WI38 (cell line): ENCODE data around the gene COX5A.
"Not testable (repeated sequence)": the region's sequence is repeated elsewhere in the genome, so short reads cannot be mapped to it uniquely, and the experiment has no call there.

Experiments used
- H3K4me3 ChIP-seq: 2 replicates; pipeline ENCODE4 v1.5.1; 2011; ENCODE audit warnings: low read depth, mild to moderate bottlenecking, control low read depth, low read length
- TF ChIP-seq, protein P1 (sequence below): IDR thresholded peaks from 2 replicates; pipeline ENCODE4 v1.5.1; 2012; ENCODE audit warnings: low read depth, mild to moderate bottlenecking, control low read depth, low read length

Gene COX5A

DNA sequence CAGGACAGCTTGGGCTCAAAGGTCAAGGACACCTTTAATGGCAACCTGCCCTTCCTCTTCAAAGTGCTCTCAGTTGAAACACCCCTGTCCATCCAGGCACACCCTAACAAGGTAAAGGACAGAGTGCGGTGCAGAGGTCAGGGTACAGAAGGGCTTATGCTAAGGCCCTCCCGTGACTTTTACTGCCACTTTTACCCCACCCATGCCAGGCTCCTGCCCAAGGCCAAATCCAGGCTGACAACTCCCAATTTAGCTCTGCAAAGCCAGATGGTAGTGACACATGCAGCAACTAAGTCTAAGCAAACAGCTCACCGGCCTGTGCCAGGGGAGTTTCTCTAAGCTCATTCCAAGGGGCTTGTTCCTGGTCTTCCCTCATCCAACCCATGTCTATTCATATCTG, 46.4 kb downstream of the COX5A start:
- H3K4me3 ChIP-seq: no peak overlapping the region
- TF ChIP-seq, protein P1, sequence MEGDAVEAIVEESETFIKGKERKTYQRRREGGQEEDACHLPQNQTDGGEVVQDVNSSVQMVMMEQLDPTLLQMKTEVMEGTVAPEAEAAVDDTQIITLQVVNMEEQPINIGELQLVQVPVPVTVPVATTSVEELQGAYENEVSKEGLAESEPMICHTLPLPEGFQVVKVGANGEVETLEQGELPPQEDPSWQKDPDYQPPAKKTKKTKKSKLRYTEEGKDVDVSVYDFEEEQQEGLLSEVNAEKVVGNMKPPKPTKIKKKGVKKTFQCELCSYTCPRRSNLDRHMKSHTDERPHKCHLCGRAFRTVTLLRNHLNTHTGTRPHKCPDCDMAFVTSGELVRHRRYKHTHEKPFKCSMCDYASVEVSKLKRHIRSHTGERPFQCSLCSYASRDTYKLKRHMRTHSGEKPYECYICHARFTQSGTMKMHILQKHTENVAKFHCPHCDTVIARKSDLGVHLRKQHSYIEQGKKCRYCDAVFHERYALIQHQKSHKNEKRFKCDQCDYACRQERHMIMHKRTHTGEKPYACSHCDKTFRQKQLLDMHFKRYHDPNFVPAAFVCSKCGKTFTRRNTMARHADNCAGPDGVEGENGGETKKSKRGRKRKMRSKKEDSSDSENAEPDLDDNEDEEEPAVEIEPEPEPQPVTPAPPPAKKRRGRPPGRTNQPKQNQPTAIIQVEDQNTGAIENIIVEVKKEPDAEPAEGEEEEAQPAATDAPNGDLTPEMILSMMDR: no peak

DNA sequence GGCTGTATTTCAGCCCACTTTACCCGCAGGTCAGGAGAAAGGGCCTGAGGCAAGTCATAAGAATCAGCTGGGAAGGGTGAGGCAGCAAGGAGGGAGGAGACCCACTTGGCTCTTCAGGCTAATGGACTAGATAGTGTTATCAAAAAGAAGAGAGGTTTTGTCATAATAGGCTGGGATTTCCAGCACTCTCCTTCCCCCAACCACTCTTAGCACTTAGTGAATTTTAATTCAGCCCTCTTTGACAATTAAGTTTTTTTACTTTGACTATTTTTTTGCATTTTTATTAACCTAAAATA, 47.3 kb downstream of the COX5A start:
- H3K4me3 ChIP-seq: peak overlapping the region; percentile 94
- TF ChIP-seq, protein P1: no peak

DNA sequence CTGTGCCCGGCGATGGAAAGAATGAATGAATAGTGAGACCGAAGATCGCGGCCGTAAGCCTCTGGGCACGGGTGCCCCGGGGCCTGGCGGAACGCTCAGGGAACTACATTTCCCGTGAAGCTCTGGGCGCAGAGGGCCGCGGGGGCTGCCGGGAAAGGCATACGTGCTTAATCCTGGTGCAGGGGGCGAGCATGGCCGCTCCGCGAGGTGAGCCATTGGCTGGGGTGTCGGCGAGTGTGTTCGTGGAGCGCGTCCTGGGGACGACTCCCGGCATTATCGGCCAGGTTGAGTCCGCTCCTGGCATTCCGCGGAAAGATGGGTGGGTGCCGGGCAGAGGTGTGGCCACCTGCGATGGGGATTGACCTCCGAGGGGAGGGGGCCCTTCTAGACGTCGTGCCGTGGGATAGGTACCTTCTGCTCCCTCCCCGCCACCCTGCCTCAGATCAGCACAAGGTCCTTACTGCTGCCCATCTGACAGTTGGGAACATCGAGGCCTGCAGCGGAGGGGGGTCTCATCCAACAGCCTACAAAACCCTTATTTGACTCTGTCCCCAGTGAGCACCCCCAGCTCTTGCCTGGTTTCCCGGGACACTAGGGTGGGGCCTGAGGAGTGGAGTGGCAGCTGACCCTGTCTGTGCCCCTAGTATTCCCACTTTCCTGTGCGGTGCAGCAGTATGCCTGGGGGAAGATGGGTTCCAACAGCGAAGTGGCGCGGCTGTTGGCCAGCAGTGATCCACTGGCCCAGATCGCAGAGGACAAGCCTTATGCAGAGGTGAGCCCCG, 47.8 kb downstream of the COX5A start, which contains the start of gene MPI:
MPI (plus strand) TSS at position 160 of the 782 bp plus-strand sequence; CDS start at position 192, 32 bp downstream.
- peak within 1 kb of the TSS; percentile 94 for H3K4me3 ChIP-seq
- TF ChIP-seq, protein P1: no peak

DNA sequence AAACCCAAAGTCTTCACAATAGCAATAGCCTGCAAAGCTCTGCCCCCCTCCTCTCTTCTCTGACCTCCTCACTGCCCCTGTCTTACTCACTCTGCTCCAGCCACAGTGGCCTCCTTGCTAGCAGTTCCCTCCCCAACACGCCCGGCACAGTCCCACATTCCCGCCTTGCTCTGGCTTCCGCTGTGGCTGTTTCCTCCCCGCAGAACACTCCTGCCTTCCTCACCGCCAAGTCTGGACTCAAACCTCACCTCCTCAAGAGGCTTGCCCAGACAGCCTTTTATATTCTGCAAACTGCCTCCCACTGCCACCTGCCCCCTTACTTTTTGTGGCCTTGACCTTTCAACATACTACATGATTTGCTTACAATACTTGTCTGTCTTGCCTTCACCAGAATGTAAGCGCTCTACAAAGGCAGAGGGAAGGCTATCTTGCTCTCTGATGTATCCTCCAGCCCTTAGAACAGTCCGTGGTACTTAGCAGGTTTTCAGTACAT, 48.4 kb downstream of the COX5A start:
- peak overlapping the region; percentile 94 for H3K4me3 ChIP-seq
- TF ChIP-seq, protein P1: no peak

DNA sequence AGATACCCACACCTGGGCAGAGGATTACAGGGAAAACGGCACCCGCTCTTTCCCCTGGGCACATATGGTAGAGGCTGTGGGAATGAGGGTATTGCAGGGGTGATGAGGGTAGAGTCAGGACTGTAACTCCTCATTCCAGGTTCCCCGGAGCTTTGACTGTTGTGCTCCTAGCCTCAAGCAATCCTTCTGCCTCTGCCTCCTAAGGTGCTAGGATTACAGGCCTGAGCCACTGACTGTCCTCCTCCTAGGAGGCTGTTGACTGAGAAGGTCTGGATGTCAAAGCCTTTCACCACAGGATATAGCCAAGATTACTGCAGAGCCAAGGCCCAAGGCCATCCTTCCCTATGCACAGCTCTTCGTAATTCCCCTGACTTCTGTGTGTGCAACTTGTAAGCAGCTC, 49.2 kb downstream of the COX5A start:
- H3K4me3 ChIP-seq: no peak overlapping the region
- TF ChIP-seq, protein P1: no peak

DNA sequence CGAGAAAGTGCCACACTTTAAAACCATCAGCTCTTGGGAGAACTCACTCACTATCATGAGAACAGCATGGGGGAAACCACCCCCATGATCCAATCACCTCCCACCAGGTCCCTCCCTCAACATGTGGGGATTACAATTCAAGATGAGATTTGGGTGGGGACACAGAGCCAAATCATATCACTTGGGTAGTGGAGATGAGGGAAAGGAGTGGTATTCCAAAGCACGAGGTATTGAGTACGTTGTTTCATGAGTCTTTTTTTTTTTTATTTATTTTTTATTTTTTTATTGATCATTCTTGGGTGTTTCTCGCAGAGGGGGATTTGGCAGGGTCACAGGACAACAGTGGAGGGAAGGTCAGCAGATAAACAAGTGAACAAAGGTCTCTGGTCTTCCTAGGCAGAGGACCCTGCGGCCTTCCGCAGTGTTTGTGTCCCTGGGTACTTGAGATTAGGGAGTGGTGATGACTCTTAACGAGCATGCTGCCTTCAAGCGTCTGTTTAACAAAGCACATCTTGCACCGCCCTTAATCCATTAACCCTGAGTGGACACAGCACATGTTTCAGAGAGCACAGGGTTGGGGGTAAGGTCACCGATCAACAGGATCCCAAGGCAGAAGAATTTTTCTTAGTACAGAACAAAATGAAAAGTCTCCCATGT, 50.2 kb downstream of the COX5A start:
- not testable (repeated sequence) for H3K4me3 ChIP-seq

DNA sequence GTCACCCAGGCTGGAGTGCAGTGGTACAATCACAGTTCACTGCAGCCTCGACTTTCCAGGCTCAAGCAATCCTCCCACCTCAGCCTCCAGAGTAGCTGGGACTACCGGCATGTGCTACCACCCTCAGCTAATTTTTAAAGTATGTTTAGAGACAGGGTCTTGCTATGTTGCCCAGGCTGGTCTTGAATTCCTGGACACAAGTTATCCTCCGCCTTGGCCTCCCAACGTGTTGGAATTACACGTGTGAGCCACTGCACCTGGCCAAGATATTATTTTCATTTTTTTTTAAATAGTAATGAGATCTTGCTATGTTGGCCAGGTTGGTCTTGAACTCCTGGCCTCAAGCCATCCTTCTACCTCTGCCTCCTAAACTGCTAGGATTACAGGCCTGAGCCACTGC, 52.4 kb downstream of the COX5A start:
- TF ChIP-seq, protein P1: no peak
- no peak overlapping the region for H3K4me3 ChIP-seq
